ENCODE data around the gene ANKRD55.

- TF ChIP-seq CTCF (IDR thresholded peaks at IDR 0.05; ENCODE audit: low read length) (no peak), EZH2phosphoT487 (IDR thresholded peaks at IDR 0.05; ENCODE audit: low read length) (no peak)
Measured at GRCh38 chr5:56279979-56280378, 46.8 kb upstream of the ANKRD55 start.
